NCI-H1105 (cell line): Measurements from ENCODE around the gene CST7.
"Not testable (repeated sequence)": the region's sequence is repeated elsewhere in the genome, so short reads cannot be mapped to it uniquely, and the experiment has no call there.

Experiments
- DNase-seq: peaks from one replicate; lab custom pipeline; 2025; lab: John Stamatoyannopoulos, UW

Gene CST7

DNA sequence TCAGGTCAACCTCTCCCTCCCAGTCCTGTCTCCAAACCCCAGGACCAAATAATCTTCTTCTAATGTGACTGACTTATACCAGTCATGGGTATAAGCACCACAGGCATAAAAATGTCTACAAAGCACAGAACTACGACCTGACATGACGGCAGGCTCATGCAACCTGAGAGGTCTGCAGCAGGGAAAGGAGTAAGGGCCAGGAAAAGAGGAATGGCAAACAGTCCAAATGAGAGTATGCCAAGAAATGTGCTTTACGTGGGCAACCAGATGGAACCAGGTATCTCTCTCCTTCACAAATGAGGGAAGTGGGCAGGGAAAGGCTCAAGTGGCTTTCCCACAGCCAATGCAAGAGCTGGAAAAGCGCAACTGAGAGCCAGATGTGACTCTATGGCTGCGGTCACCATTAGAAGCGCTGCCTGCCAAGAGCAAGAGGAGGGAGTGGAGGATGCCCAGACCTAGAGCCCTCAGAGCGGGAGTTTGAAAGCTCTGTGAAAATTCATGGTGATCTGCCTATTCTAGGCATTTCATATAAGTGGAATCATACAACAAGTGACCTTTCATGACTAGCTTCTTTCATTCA, 37.5 kb downstream of the CST7 start:
- no peak for DNase-seq

DNA sequence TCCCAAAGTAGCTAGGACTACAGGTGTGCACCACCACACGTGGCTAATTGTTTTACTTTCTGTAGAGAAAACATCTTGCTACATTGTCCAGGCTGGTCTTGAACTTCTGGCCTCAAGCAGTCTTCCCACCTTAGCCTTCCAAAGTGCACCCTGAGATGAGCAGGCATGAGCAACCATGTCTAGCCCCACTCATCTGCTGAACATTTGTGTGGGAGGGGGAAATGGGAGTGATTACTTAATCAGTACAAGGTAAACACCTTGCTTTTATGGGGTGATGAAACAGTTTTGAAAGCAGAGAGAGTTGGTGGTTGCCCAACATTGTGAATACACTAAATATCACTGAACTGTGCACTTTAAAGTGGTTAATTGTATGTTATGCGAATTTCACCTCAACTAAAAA, 38.2 kb downstream of the CST7 start:
- DNase-seq = no peak

DNA sequence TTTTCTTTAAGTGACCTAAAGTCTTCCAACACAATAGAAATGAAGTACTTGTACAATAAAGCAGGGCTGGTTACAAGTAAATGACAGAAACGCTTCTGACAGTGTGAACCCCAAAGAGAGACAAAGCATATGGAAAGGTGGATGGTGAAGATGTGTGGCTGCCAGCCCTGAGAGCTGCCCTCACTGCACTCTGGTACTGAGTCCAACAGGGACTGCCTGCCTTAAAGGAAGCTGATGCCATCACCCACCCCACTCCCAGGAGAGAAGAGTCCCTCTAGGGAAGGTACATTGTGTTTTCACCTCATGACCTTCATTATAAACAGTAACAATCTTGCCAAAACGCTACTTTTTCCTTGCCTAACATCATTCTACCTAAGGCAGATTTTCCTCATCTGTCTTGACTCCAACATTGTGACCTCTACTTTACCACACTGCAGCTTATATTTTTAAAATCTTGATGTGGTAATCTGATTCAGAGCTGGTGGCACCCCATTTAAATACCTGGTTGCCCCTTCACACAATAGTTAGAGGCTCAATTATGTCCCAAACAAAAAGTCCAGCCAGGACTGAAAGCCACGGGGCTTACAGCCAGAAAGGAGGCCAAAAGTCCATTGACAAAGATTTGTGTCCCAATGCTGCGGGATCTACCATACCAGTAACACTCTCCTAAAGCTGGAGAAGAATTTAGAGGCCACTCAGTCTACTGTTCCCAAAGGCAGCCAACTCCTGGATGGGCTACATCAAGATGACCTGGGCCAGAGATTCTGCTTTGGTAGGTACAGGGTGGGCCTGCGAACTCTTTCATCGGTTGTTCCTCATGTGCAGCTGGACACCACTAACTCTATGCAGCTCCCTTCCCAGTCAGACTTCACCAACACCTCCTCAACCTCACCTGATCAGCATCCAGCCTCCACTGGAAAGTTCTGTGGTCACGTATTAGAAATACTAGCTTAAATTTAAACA, 39.1 kb downstream of the CST7 start:
- no peak for DNase-seq

DNA sequence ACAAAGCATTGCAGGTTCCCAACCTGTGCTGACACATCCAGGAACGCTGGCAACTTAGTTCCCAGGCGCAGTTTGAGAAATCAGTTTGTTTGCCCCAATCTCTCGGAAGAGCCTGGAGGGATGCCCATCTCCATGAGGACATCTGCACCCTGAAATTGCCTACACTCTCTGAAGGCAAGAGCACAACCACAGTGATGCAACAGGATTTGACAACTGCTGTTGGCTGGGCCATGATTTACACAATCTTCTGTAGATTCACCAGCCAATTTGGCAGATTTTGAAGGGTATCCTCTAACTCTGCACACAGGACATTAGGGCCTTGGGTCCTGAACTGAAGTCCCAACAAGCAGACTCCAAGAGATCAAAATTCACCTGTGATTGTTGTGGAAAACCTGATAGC, 40.1 kb downstream of the CST7 start:
- no peak for DNase-seq

DNA sequence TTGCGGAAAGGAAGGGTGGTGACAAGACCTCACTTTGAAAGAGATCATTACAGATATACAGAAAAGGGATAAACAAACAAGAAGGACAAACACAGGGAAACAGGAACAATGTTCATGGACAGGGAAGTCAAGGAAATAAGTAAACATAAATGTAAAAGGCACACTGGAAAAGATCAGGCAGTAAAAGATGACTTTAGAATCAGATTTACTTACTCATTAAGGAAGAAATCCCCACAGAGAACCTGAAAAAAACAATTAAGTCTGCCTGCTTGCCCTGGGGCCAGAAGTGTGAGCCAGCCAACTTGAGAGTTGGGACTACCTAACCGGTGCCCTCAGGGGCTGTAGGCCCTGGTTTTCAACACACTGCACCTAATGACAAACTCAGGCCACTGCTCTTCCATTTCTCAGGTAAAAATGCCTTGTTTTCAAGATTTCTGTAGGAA, 41.8 kb downstream of the CST7 start:
- no peak for DNase-seq

DNA sequence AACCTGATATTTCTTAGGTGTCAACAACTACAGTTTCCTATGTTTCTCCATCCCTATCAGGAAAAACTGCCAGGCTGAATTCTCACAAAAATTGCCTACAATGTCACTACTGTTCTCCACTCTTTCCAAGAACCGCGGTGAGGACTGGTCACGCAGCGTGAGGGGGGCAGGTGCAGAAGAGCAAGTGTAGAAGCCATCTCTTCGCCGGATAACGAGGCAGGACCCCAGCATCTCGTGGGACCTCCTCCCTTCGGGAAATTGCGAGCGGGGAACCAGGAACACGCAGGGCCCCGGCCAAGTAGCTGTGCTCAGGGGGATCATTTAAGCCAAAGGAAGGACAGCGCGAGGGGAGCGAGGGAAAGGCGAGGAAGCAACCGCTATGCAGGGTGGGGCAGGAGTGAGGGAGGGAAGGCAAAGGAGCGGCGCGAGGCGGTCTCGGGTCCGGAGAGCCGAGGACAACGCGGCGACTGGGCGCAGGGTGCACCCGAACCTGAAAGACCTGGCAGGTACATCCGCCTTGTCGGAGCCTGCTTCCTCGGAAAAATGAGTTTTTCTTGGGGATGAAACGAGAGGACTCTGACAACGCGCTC, 42.9 kb downstream of the CST7 start:
- no peak for DNase-seq

DNA sequence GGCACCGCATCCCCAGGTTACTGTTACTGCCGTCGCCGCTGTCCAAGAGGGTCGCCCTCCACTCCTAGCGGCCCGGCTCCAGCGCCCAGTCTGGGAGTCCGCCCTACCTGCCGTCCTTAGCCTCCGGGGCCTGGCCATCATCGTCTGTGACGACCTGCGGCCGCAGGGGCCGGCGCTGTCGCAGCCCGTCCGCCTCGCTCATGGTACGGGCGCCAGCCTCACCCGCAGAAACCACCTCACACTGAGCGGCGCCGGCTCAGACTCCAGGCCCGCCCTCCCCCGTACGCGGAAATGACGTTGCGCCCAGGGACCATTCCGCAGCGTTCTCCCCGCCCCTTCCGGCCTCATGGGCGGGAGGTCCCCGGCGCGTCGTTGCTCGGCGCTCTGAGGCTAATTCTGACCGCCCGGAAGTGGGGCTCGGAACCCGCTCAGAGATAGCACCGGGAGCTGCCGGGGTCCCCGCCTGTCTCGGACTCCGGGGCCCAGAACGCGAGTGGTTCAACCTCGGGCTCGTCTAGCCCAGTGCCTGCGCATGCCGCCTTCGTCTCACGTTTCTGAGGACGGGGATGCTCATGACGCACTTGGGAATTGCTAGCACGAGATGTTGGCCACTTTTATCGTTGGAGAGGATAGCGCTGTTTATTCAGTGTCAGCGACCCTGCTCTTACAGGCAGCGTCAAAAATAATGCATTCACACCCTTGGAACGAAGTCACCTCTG, 43.6 kb downstream of the CST7 start, which contains the start of gene APMAP:
TSS of gene APMAP (minus strand) at position 265 of the 719 bp plus-strand sequence. CDS start at position 202, 63 bp downstream.
- peak; percentile 94 for DNase-seq

DNA sequence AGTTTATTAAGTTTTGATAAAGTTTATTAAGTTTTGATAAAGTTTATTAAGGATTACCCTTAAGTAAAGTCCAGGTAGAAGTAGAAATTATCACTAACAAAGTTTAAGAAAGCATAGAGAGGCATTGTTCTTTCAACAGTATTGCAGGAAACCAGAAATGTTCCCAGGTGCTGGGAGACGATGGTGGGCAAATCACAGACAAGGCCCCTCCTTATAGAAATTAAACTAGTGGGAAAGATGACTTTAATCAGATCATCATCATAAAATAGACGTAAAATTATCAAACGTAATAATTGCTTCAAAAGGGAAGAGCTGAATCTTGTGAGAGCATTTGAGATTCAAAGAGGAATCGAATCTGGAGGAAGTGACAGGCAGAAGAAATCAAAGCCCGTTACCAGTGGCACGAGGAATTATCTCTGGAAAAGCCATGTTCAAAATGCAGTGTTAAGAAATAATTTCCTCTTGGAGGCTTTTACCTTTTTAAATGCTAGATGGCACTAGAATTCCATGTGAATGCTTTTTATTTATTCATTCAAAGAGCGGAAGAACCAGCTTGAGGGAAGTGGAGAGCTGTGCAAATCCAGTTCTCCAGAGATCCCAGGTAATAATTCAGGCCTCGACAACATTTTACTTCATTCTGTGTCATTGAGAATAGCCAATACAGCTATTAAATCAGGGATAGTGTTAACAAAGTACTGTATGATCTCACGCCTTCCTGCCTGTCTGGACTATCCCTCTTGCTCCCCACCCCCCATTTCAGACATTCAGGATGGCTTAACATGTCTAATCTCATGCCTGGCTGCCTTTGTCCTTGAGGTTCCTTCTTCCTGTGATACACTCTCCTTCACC, 44.5 kb downstream of the CST7 start:
- DNase-seq = no peak

DNA sequence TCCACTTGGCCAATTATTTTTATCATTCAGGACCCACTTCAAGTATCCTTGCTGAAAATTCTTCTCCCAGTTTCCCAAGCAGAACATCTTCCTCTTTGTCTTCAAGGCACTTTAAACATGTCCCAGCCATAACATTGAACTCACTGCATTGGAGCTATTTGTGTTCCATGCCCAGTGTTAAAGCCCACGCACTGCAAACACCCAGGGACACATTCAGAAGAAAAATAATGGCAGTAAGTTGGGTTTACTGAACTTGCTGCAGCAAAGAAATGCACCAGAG, 45.1 kb downstream of the CST7 start:
- no peak for DNase-seq

DNA sequence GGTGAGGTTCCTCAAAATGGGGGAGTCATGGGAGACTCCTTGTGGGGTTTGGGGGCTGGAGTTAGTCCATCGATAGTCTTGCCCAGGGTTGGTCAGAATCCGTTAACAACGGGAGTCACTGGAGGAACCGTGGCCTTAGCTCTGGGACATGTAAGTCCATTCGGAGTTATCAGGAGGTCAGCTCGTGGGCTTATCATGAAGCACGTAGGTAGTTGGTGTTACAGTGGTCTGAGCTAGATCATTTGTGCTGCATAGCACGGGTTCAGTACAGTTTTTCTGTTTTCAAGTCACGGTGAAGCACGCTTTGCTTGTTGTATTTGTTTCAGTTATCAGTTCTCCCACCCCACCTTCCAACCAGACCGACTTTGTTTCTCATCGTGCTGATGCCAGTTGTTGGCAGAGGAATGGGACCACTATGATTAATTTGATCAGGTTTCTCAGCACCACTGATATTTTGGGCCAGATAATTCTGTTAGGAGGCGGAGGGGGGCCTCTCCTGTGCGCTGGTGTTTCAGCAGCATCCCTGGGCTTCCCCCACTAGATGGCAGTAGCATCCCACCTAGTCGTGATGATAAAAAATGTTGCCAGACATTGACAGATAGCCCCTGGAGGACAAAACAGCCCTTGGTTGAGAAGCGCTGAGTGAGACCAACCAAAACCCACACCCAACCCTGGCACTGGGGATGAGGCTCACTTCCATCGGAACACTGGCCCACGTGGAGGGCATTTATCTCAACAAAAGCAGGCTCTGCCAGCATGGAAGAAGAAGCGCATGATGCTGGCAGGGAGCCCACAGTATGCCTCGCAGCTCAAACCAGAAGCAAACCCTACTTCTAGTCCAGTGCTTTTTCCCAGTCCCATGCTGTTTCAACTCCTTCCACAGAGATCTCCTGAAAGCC, 45.6 kb downstream of the CST7 start:
- DNase-seq = peak; percentile 61

DNA sequence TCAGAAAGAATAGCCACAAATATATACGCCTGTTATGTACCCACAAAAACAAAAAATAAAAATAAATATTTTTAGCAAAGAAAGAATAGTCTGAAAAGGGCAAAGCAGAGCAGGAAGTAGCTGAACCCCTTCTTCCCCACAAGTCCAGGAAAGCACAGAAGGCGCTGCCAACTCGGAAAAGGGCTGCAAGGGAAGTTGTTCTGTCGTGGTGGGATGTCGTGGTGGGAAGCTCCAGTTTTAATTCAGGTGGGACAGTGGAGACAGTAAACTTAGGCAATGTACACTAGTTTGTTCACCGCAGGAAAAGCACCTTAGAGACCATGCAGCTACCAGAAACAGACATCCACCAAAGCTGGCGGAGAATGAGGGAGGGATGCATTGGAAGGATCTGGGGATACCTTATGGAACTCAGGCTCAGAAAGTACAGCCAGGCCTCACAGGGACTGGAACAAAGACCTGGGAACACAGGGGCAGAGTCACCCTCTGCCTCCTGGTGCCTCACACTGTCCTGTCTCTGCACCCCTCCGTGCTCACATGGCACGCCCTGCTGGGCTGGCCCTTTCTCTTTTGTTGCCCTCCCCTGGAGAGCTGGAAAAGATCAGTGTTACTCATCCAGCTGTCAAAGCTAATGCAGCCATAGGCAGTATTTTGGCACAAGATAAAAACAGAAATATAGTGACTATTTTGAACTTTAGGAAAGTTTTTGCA, 46.8 kb downstream of the CST7 start:
- DNase-seq = no peak

DNA sequence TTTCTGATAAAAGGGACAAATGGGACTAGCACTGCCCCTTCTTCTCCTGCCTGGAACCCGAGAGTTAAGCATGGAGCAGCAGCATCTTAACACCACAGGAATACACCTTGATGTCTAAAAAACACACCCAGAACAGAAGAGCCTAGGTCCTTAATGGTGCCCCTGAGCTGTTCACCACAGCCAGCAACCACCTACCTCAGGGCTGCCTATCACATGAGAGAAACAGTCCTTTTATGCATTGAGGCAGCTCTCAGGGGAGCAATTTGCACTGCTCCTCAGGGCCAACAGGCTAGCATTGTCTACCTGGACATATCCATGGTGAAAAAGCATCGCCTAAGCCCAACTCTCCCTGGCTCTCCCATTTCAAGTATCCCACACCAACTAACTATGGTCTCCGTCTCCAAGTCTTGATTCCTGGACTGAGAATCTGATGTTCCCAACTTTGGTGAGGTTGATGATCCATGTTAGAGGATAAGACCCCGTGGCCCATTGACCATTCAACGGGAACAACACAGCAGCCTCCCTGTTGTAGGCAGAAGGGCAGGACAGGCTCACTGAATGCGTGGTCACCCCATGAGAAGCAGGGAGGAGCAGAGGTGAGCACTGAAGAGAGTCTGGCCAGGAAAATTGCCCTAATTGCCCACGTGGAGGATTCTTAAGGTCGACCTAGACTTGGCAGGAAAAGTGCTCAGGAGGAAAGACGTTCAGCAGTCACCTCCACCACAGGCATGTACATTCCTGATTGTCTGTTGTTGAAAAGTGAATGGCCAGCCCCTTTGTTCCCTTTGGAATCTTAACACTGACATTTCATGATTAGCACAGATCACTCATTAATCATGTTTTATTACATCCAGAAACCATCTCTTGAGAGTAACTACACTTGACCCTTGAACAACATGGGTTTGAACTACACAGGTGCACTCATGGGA, 47.6 kb downstream of the CST7 start:
- no peak for DNase-seq

DNA sequence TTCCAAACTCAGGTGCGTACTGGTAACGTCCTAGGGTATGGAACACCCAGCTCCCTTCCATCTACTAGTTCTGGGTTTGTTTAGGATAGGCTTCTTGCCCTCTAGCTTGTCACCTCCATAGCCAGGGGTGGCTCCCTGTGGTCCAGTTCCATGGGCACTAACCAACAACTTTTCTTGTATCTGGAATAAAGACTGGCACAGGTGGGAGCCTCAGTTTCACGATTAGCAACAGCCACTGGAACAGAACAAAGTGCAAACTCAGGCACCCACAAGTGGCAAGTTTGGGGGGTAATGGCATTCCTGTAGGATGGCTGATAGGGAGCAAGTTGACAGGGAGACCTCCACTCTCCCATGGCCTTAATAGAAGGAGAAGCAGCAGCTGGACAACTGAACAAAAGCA, 49.1 kb downstream of the CST7 start:
- no peak for DNase-seq

DNA sequence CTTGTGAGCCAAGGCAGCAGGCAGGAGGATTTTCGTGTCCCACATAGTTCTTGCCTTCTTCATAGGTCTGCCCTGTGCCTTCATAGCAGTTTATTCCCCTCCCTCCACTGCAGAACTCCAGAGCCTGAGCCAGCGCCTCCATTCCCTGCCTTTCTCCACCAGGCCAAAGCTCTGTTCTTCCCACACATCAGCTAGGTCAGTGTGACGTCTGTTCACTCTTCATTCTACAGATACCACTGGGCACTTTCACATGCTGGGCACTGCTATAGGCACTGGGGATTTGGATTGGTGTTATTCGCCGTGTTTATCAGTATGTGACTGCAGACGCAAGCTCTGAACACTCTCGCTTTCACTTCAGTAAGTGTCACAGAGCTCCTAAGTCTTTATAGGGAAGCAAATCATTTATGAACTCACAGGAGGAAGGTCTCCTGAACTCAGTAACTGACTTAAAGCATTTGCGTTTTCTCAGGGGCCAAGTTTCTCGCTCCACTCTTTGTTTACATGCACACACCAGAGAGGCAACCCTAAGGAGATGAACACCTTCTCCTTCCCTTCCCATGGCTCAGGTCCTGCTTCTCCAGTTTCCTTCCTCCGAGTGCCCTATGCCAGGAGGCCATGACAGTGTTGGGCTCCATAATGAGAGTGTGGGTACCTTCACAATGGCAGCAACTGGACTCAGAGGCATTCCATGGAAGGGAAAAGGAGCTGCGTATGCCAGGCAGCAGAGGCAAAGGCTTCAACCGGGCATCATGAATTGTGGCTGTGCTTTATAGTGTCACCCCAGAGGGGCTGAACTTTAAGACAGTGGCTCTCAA, 49.8 kb downstream of the CST7 start:
- no peak for DNase-seq

DNA sequence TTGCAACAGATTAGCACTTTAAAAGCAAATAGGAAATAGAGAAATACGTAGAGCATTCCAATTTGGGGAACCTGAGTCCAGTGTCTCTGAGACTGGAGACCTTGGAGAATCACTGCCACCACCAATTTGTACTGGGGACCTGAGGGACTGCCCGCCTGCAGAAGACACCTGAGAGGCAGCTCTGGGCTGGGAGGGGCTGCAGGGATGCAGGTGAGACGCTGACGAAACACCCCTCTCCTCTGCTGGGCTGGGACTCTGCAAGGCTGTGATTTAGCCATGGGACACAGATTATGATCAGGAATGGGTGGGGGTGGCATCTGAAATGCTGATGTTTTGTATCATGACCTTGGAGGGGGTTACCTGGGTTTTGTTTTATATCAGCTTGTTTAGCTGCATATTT, 50.5 kb downstream of the CST7 start:
- no peak for DNase-seq

DNA sequence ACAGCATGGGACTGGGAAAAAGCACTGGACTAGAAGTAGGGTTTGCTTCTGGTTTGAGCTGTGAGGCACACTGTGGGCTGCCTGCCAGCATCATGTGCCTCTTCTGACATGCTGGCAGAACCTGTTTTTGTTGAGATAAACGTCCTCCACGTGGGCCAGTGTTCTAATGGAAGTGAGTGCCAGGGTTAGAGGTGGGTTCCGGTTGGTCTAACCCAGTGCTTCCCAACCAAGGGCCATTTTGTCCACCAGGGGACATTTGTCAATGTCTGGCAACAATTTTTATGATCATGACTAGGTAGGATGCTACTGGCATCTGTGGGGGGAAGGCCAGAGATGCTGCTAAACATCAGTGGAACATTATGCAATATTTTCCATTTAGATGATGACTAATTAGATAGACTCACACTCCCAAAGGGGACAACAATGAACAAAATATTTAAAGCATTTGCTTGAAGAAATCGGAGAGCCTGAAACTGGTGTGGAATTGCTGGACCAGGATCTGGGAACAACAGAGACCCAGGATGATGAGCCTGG, 51.3 kb downstream of the CST7 start:
- peak; percentile 65 for DNase-seq

DNA sequence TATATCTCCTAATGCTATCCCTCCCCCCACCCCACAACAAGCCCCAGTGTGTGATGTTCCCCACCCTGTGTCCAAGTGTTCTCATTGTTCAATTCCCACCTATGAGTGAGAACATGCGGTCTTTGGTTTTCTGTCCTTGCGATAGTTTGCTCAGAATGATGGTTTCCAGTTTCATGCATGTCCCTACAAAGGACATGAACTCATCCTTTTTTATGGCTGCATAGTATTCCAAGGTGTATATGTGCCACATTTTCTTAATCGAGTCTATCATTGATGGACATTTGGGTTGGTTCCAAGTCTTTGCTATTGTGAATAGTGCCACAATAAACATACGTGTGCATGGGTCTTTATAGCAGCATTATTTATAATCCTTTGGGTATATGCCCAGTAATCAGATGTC, 52.3 kb downstream of the CST7 start:
- not testable (repeated sequence) for DNase-seq

DNA sequence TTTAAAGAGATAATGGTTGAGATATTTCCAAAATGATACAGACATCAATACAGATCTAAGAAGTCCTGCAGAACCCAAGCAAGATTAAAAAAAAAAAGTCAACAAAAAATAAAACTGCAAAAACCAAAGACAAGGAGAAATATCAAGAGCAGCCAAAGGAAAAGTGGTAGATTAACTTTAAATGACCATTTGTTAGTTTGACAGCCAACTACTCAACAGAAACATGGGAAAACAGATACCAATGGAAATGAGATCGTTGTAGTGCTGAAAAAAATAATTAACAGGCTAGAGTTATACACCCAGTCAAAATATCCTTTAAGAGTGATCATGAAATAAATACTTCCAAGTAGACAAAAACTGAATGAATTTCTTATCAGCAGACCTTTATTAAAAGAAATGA, 53.9 kb downstream of the CST7 start:
- DNase-seq = no peak
